Left hindlimb (tissue), 1 donor: Measurements from ENCODE around the gene PSMA5.

ENCODE experiments used
- DNase-seq: peaks from one replicate; pipeline ENCODE4 v3.0.0-alpha.2; 2018

Gene PSMA5

GRCh38 chr1:109367626-109368025 is 58.6 kb downstream of the PSMA5 start:
- DNase-seq: no peak

GRCh38 chr1:109365642-109366204 is 60.5 kb downstream of the PSMA5 start:
- no peak for DNase-seq

GRCh38 chr1:109361649-109362048 is 64.6 kb downstream of the PSMA5 start:
- no peak for DNase-seq

GRCh38 chr1:109361069-109361468 is 65.2 kb downstream of the PSMA5 start:
- no peak for DNase-seq

GRCh38 chr1:109357616-109358015 is 68.6 kb downstream of the PSMA5 start:
- no peak for DNase-seq

GRCh38 chr1:109356915-109357314 is 69.3 kb downstream of the PSMA5 start:
- no peak for DNase-seq

GRCh38 chr1:109356505-109356904 is 69.7 kb downstream of the PSMA5 start:
- no peak for DNase-seq

- no peak for DNase-seq
These were observed 71.3 kb downstream of the PSMA5 start for GRCh38 chr1:109354929-109355328.

GRCh38 chr1:109351457-109351856 is 74.8 kb downstream of the PSMA5 start:
- DNase-seq: no peak

- no peak for DNase-seq
These were observed 75.6 kb downstream of the PSMA5 start for GRCh38 chr1:109350655-109351054.

- DNase-seq: no peak
These were observed 76.1 kb downstream of the PSMA5 start for GRCh38 chr1:109350182-109350581.
